ENCODE results near the gene KANSL1L. TPM values are rescaled to one million over a fixed set of nuclear protein-coding genes. Genes with fewer than 3 reads are reported as not detected.

Gene KANSL1L
- total RNA-seq, 1 experiment from 2014 or later: 8.8 TPM

GRCh38 chr2:210128961-210129360 is 42.2 kb downstream of the KANSL1L start:
- no peaks in the 10 kb centered on the region for H3K9me3 ChIP-seq (ENCODE audit: insufficient read depth, low read depth)
- BruUV-seq (replicated peaks): no TSS peak
- POLR2A ChIA-PET (ENCODE audit: unreplicated experiment): no interaction called here
- H2AFZ ChIP-seq: no peak overlapping the region
- no peak for DNase-seq
- intact Hi-C loops (cut with micrococcal nuclease; ENCODE audit: unreplicated experiment): no loop called here
- H3K27ac ChIP-seq: no peak overlapping the region
- H3K79me2 ChIP-seq (ENCODE audit: low read depth): no peaks in the 10 kb centered on the region
- no peak for TF ChIP-seq EZH2 (IDR thresholded peaks at IDR 0.05; ENCODE audit: low read depth)
- TF ChIP-seq, protein P1, sequence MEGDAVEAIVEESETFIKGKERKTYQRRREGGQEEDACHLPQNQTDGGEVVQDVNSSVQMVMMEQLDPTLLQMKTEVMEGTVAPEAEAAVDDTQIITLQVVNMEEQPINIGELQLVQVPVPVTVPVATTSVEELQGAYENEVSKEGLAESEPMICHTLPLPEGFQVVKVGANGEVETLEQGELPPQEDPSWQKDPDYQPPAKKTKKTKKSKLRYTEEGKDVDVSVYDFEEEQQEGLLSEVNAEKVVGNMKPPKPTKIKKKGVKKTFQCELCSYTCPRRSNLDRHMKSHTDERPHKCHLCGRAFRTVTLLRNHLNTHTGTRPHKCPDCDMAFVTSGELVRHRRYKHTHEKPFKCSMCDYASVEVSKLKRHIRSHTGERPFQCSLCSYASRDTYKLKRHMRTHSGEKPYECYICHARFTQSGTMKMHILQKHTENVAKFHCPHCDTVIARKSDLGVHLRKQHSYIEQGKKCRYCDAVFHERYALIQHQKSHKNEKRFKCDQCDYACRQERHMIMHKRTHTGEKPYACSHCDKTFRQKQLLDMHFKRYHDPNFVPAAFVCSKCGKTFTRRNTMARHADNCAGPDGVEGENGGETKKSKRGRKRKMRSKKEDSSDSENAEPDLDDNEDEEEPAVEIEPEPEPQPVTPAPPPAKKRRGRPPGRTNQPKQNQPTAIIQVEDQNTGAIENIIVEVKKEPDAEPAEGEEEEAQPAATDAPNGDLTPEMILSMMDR (conservative IDR thresholded peaks at IDR 0.05): no peak
- H3K4me3 ChIP-seq: no peak overlapping the region
- no peaks in the 10 kb centered on the region for H3F3A ChIP-seq (ENCODE audit: insufficient read depth, low read depth)
- H3K27me3 ChIP-seq (ENCODE audit: insufficient read depth, low read depth): no peaks in the 10 kb centered on the region
- no peaks in the 10 kb centered on the region for H3K4me1 ChIP-seq (replicated peaks; ENCODE audit: insufficient read depth)
- no peaks in the 10 kb centered on the region for H3K9me2 ChIP-seq (ENCODE audit: insufficient read depth)
- no peaks in the 10 kb centered on the region for H3K36me3 ChIP-seq (ENCODE audit: low read depth)
- CTCF ChIA-PET: no interaction called here
- no peak overlapping the region for H3K4me2 ChIP-seq
- no peaks in the 10 kb centered on the region for H4K20me1 ChIP-seq (ENCODE audit: insufficient read depth)

GRCh38 chr2:210113614-210114235 is 57.5 kb downstream of the KANSL1L start:
- H3F3A ChIP-seq (ENCODE audit: insufficient read depth, low read depth): no peaks in the 10 kb centered on the region
- POLR2A ChIA-PET (ENCODE audit: unreplicated experiment): no interaction called here
- H2AFZ ChIP-seq: no peak overlapping the region
- no peaks in the 10 kb centered on the region for H3K4me1 ChIP-seq (replicated peaks; ENCODE audit: insufficient read depth)
- no peaks in the 10 kb centered on the region for H3K79me2 ChIP-seq (ENCODE audit: low read depth)
- no peaks in the 10 kb centered on the region for H3K9me2 ChIP-seq (ENCODE audit: insufficient read depth)
- H4K20me1 ChIP-seq (ENCODE audit: insufficient read depth): no peaks in the 10 kb centered on the region
- no peak overlapping the region for H3K27ac ChIP-seq
- DNase-seq: no peak
- H3K4me2 ChIP-seq: no peak overlapping the region
- no TSS peak for BruUV-seq (replicated peaks)
- no peaks in the 10 kb centered on the region for H3K36me3 ChIP-seq (ENCODE audit: low read depth)
- no peaks in the 10 kb centered on the region for H3K27me3 ChIP-seq (ENCODE audit: insufficient read depth, low read depth)
- no peak overlapping the region for H3K4me3 ChIP-seq
- no peaks in the 10 kb centered on the region for H3K9me3 ChIP-seq (ENCODE audit: insufficient read depth, low read depth)
- intact Hi-C loops (cut with micrococcal nuclease; ENCODE audit: unreplicated experiment): no loop called here
- CTCF ChIA-PET: no interaction called here
- TF ChIP-seq, protein P1 (conservative IDR thresholded peaks at IDR 0.05): no peak
- no peak for TF ChIP-seq EZH2 (IDR thresholded peaks at IDR 0.05; ENCODE audit: low read depth)

GRCh38 chr2:210112871-210113270 is 58.3 kb downstream of the KANSL1L start:
- no peaks in the 10 kb centered on the region for H3K79me2 ChIP-seq (ENCODE audit: low read depth)
- H3K36me3 ChIP-seq (ENCODE audit: low read depth): no peaks in the 10 kb centered on the region
- H2AFZ ChIP-seq: no peak overlapping the region
- H3K27me3 ChIP-seq (ENCODE audit: insufficient read depth, low read depth): no peaks in the 10 kb centered on the region
- ChIA-PET POLR2A (ENCODE audit: unreplicated experiment) (no interaction called here), CTCF (no interaction called here)
- intact Hi-C loops (cut with micrococcal nuclease; ENCODE audit: unreplicated experiment): no loop called here
- no peaks in the 10 kb centered on the region for H3K4me1 ChIP-seq (replicated peaks; ENCODE audit: insufficient read depth)
- no TSS peak for BruUV-seq (replicated peaks)
- no peaks in the 10 kb centered on the region; the same call in 1 of the 2 replicates for H3K9me2 ChIP-seq (ENCODE audit: insufficient read depth)
- no peaks in the 10 kb centered on the region for H4K20me1 ChIP-seq (ENCODE audit: insufficient read depth)
- H3F3A ChIP-seq (ENCODE audit: insufficient read depth, low read depth): no peaks in the 10 kb centered on the region
- H3K4me2 ChIP-seq: no peak overlapping the region
- TF ChIP-seq, protein P1 (conservative IDR thresholded peaks at IDR 0.05): no peak
- no peak for TF ChIP-seq EZH2 (IDR thresholded peaks at IDR 0.05; ENCODE audit: low read depth)
- no peak for DNase-seq
- no peak overlapping the region for H3K4me3 ChIP-seq
- no peak overlapping the region for H3K27ac ChIP-seq
- H3K9me3 ChIP-seq (ENCODE audit: insufficient read depth, low read depth): no peaks in the 10 kb centered on the region

All from PC-9 (cell line).